OCI-LY3 (cell line): ENCODE results near the gene CELF1.

ENCODE experiments used
- CTCF ChIP-seq: fragments of 200-600, 300-600 bp; sonication (generic); IDR thresholded peaks from 2 replicates; pipeline ENCODE4 v1.5.1; 2014; ENCODE audit warnings: antibody characterized with exemption, low read length, low read depth
- EZH2phosphoT487 ChIP-seq: fragments of 200-600 bp; shearing (Covaris generic); IDR thresholded peaks from 2 replicates; pipeline ENCODE4 v1.6.1; 2018; ENCODE audit warnings: antibody characterized with exemption, mixed run types, low read depth

- TF ChIP-seq CTCF (no peak), EZH2phosphoT487 (no peak)
These were observed 38.8 kb upstream of the CELF1 start for GRCh38 chr11:47591764-47592163.
